IMR-90 (cell line): ENCODE data around the gene YBX2. TPM values are rescaled to one million over a fixed set of nuclear protein-coding genes. Genes with fewer than 3 reads are reported as not detected.
"Not testable (repeated sequence)": the region's sequence is repeated elsewhere in the genome, so short reads cannot be mapped to it uniquely, and the experiment has no call there.

Experiments used
- ATAC-seq: fragments of 200-7000 bp; cut with Tn5 transposase; 2 replicates; pipeline ENCODE4 v1.9.1; 2020; ENCODE audit warnings: low read depth, mild to moderate bottlenecking, moderate library complexity
- BruUV-seq: library from RNA; stranded (reverse); fragments of 400-500 nt; replicated peaks from 2 replicates; lab custom pipeline; 2021; lab: Mats Ljungman, UMichigan
- CTCF ChIA-PET: fragments of 300-600 bp; formaldehyde crosslinking; extraction: SDS; loops from one replicate; lab custom pipeline; 2021; ENCODE audit warnings: antibody characterized with exemption; lab: Yijun Ruan, JAX
- POLR2A ChIA-PET: fragments of 300-600 bp; sonication (Branson Sonifier 250); formaldehyde crosslinking; loops from one replicate; lab custom pipeline; 2022; ENCODE audit warnings: antibody characterized with exemption; ENCODE audit not compliant: unreplicated experiment; lab: Charles Lee
- DNase-seq: peaks from one replicate; pipeline ENCODE4 v3.0.0; 2013
- H2AFZ ChIP-seq: replicated peaks from 2 replicates; pipeline ENCODE3; 2013; ENCODE audit warnings: low read length, mild to moderate bottlenecking; ENCODE audit not compliant: poor library complexity
- H2AK5ac ChIP-seq: 2 replicates; pipeline ENCODE4 v1.6.1; 2013; ENCODE audit warnings: low read depth, low read length, inconsistent platforms
- H2AK9ac ChIP-seq: replicated peaks from 2 replicates; pipeline ENCODE3; 2013; ENCODE audit warnings: mild to moderate bottlenecking, low read depth, low read length, moderate library complexity; ENCODE audit not compliant: poor library complexity
- H2BK120ac ChIP-seq: 2 replicates; pipeline ENCODE4 v1.6.1; 2013; ENCODE audit warnings: low read depth, low read length, inconsistent platforms
- H2BK15ac ChIP-seq: 3 replicates; pipeline ENCODE4 v1.6.1; 2013; ENCODE audit warnings: low read depth, low read length, inconsistent platforms
- H2BK20ac ChIP-seq: 2 replicates; pipeline ENCODE4 v1.6.1; 2013; ENCODE audit warnings: low read depth, mild to moderate bottlenecking, inconsistent platforms, low read length, moderate library complexity
- H2BK5ac ChIP-seq: 2 replicates; pipeline ENCODE4 v1.6.1; 2013; ENCODE audit warnings: mild to moderate bottlenecking, low read depth, low read length, inconsistent platforms; ENCODE audit not compliant: poor library complexity, severe bottlenecking
- H3K14ac ChIP-seq: replicated peaks from 2 replicates; pipeline ENCODE4 v1.6.1; 2013; ENCODE audit warnings: low read depth, low read length, inconsistent platforms
- H3K18ac ChIP-seq: 2 replicates; pipeline ENCODE4 v1.6.1; 2013; ENCODE audit warnings: low read depth, low read length, control low read depth
- H3K23ac ChIP-seq: 2 replicates; pipeline ENCODE4 v1.6.1; 2013; ENCODE audit warnings: low read depth, low read length, inconsistent platforms
- H3K27ac ChIP-seq: 2 replicates; pipeline ENCODE4 v1.5.1; 2013; ENCODE audit warnings: mild to moderate bottlenecking, control low read depth, low read length; ENCODE audit not compliant: insufficient read depth
- H3K27me3 ChIP-seq: 2 replicates; pipeline ENCODE4 v1.6.1; 2013; ENCODE audit warnings: low read length; ENCODE audit not compliant: control insufficient read depth, insufficient read depth
- H3K36me3 ChIP-seq: 2 replicates; pipeline ENCODE4 v1.6.1; 2013; ENCODE audit warnings: low read length, mixed read lengths; ENCODE audit not compliant: control insufficient read depth, insufficient read depth
- H3K4ac ChIP-seq: 2 replicates; pipeline ENCODE4 v1.6.1; 2013; ENCODE audit warnings: low read depth, low read length, inconsistent platforms
- H3K4me1 ChIP-seq: 2 replicates; pipeline ENCODE4 v1.6.1; 2013; ENCODE audit warnings: low read length, mixed read lengths; ENCODE audit not compliant: control insufficient read depth, insufficient read depth
- H3K4me2 ChIP-seq: 2 replicates; pipeline ENCODE4 v1.6.1; 2013; ENCODE audit warnings: low read depth, mild to moderate bottlenecking, control low read depth, low read length, moderate library complexity
- H3K4me3 ChIP-seq: 2 replicates; pipeline ENCODE4 v1.5.1; 2013; ENCODE audit warnings: low read depth, mild to moderate bottlenecking, control low read depth, low read length, moderate library complexity; ENCODE audit not compliant: insufficient read depth
- H3K56ac ChIP-seq: 2 replicates; pipeline ENCODE4 v1.6.1; 2013; ENCODE audit warnings: low read length, inconsistent platforms; ENCODE audit not compliant: insufficient read depth; ENCODE audit errors: extremely low read depth
- H3K79me1 ChIP-seq, 2 experiments: 2 replicates each; pipeline ENCODE4 v1.6.1; 2013; ENCODE audit warnings: low read length in 2 of 2, inconsistent platforms in 1 of 2, low read depth in 1 of 2
- H3K9ac ChIP-seq: 2 replicates; pipeline ENCODE4 v1.6.1; 2013; ENCODE audit warnings: low read depth, low read length, control low read depth
- H3K9me1 ChIP-seq: 2 replicates; pipeline ENCODE4 v1.6.1; 2013; ENCODE audit warnings: low read length, inconsistent platforms; ENCODE audit not compliant: insufficient read depth
- H3K9me3 ChIP-seq: 2 replicates; pipeline ENCODE4 v1.6.1; 2013; ENCODE audit warnings: low read length; ENCODE audit not compliant: control insufficient read depth, insufficient read depth
- H4K20me1 ChIP-seq: 2 replicates; pipeline ENCODE4 v1.6.1; 2013; ENCODE audit warnings: low read length, inconsistent platforms; ENCODE audit not compliant: insufficient read depth
- H4K5ac ChIP-seq: 2 replicates; pipeline ENCODE4 v1.6.1; 2013; ENCODE audit warnings: mild to moderate bottlenecking, low read depth, low read length, control low read depth
- H4K8ac ChIP-seq, 2 experiments: 2 replicates each; pipeline ENCODE4 v1.6.1; 2013; ENCODE audit warnings: low read depth in 2 of 2, low read length in 2 of 2, control low read depth in 1 of 2, inconsistent platforms in 1 of 2
- H4K91ac ChIP-seq: 2 replicates; pipeline ENCODE4 v1.6.1; 2013; ENCODE audit warnings: low read depth, low read length, inconsistent platforms; ENCODE audit not compliant: insufficient read depth
- MAZ ChIP-seq: IDR thresholded peaks from 2 replicates; pipeline ENCODE4 v1.6.1; 2012; ENCODE audit warnings: low read depth, mild to moderate bottlenecking, low read length, improper control_type of control experiment, moderate library complexity, borderline replicate concordance
- WGBS, 2 experiments: methylation state at CpG; one replicate each; pipeline versions ENCODE4 v1.1.5 to v1.1.7; 2013; ENCODE audit warnings: missing lambda C conversion rate in 2 of 2; ENCODE audit not compliant: insufficient read length in 1 of 2; ENCODE audit errors: extremely low coverage in 2 of 2; 5-methylcytosine and 5-hydroxymethylcytosine counted together
- dilution Hi-C: fragments of 300-500 bp; cut with HindIII; formaldehyde crosslinking; loops from one replicate; pipeline ENCODE4 v1.14.3; 2018; ENCODE audit warnings: low sequenced_read_pairs; ENCODE audit not compliant: unreplicated experiment
- in situ Hi-C: fragments of 300-500 bp; cut with MboI; formaldehyde crosslinking; loops from 3 replicates; pipeline ENCODE4 v1.14.3; 2019; ENCODE audit warnings: low sequenced_read_pairs, inconsistent platforms, mixed read lengths
- intact Hi-C: fragments of 100-400 bp; cut with micrococcal nuclease; formaldehyde crosslinking; loops from 2 replicates; pipeline ENCODE4 v1.10.0; 2022
- polyA plus RNA-seq, 3 experiments: library from polyadenylated mRNA; depleted of rRNA; stranded (reverse); fragments of >200 nt; gene quantifications; 2 replicates each; pipeline ENCODE4 v1.2.3, GENCODE V29; 2012; ENCODE audit warnings: low replicate concordance in 1 of 3
- total RNA-seq: library from RNA; depleted of rRNA; stranded (reverse); fragments of >200 nt; gene quantifications from 2 replicates; pipeline ENCODE4 v1.2.3, GENCODE V29; 2012

The YBX2 gene
- total and polyA plus RNA-seq, 2 of the 4 experiments (the other 2 are of a cell fraction): 0.17 TPM; not detected in 1

GRCh38 chr17:7336240-7337175 is 42.1 kb upstream of the YBX2 start, which contains the start of gene ACAP1 (continued):
- no peak for TF ChIP-seq MAZ

- H2AK5ac ChIP-seq, H4K20me1 ChIP-seq, H4K8ac ChIP-seq, H3K36me3 ChIP-seq, H2BK15ac ChIP-seq, H3K14ac ChIP-seq, H4K91ac ChIP-seq, H3K23ac ChIP-seq, H2BK5ac ChIP-seq, DNase-seq, in situ Hi-C loops, H3K4ac ChIP-seq, H2BK120ac ChIP-seq, dilution Hi-C loops, H3K18ac ChIP-seq, H4K5ac ChIP-seq, H3K4me2 ChIP-seq, H3K4me1 ChIP-seq, H3K9me3 ChIP-seq, H3K27ac ChIP-seq, H3K79me1 ChIP-seq, ATAC-seq, H3K9me1 ChIP-seq, intact Hi-C loops, POLR2A ChIA-PET, CTCF ChIA-PET, H3K56ac ChIP-seq, BruUV-seq, H2AFZ ChIP-seq, H2AK9ac ChIP-seq, H2BK20ac ChIP-seq, H3K4me3 ChIP-seq, H3K9ac ChIP-seq: not testable (repeated sequence)
- H3K27me3 ChIP-seq: peaks cover 11% of the 10 kb centered on the region
- 69% methylated on average over 6 of the region's 13 CpGs; no CpG with 5 or more reads in 1 of the 2 experiments for WGBS, 2 experiments
Observed at GRCh38 chr17:7335765-7336164, 41.3 kb upstream of the YBX2 start.
